Bronchial epithelial cell (primary cell): ENCODE data around the gene CORO2A. TPM values are rescaled to one million over a fixed set of nuclear protein-coding genes. Genes with fewer than 3 reads are reported as not detected.

Experiments
- DNase-seq: peaks from one replicate; pipeline ENCODE4 v3.0.0-alpha.2; 2010; ENCODE audit warnings: low read depth
- FAIRE-seq: peaks from 2 replicates; lab custom pipeline; 2011; peaks lifted over from hg19 to GRCh38; lab: Jason Lieb, UNC
- H3K27me3 ChIP-seq: 2 replicates; pipeline ENCODE4 v1.5.1; 2011; ENCODE audit warnings: low read length; ENCODE audit not compliant: control insufficient read depth, insufficient read depth
- H3K36me3 ChIP-seq: 2 replicates; pipeline ENCODE4 v1.5.1; 2011; ENCODE audit warnings: low read length; ENCODE audit not compliant: control insufficient read depth, insufficient read depth
- H3K4me3 ChIP-seq: 2 replicates; pipeline ENCODE4 v1.5.1; 2011; ENCODE audit warnings: mild to moderate bottlenecking, low read depth, low read length, control low read depth
- CTCF ChIP-seq: IDR thresholded peaks from 2 replicates; pipeline ENCODE4 v1.5.1; 2011; ENCODE audit warnings: mild to moderate bottlenecking, moderate library complexity, low read length, control low read depth, inconsistent platforms; ENCODE audit not compliant: insufficient read depth, severe bottlenecking
- total RNA-seq: library from RNA; depleted of rRNA; stranded (reverse); fragments of >200 nt; gene quantifications from 2 replicates; pipeline ENCODE4 v1.2.1, GENCODE V29; 2014

The CORO2A gene
- total RNA-seq, 1 donor from 2014 or later: 22.1 TPM

DNA sequence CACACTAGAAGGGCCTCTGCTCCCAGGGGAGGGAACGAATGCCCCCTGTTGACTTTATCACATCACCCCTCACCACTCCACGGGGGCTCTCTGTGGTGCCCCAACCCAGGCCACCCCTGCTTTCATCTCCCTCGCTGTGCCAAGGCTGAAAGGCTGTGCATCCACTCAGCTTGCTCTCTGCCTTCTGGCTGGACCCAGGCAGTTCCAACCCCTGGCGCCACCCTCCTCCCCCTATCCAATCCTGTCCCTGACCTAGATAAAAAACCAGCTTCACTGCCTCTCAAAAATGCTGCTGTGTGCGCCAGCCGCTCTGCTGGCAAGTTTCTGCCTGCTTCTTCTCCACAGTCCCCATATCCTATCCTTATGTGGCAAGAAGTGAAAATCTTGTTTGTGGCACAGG, 22.4 kb upstream of the CORO2A start:
- Histone ChIP-seq H3K27me3 (no peaks in the 10 kb centered on the region), H3K36me3 (peaks cover 58% of the 10 kb centered on the region), H3K4me3 (no peak overlapping the region)
- no peak for DNase-seq
- no peak for FAIRE-seq
- TF ChIP-seq CTCF: no peak

- no peak for FAIRE-seq
- Histone ChIP-seq H3K36me3 (peaks cover 60% of the 10 kb centered on the region), H3K27me3 (no peaks in the 10 kb centered on the region), H3K4me3 (no peak overlapping the region)
- no peak for DNase-seq
- TF ChIP-seq CTCF: no peak
Measured at GRCh38 chr9:98211260-98211659, 18.8 kb upstream of the CORO2A start.

- no peak for TF ChIP-seq CTCF
- no peak for FAIRE-seq
- H3K36me3 ChIP-seq: peaks cover 54% of the 10 kb centered on the region
Measured at GRCh38 chr9:98210435-98210834, 18.0 kb upstream of the CORO2A start.

GRCh38 chr9:98209530-98209929, 17.1 kb upstream of the CORO2A start:
- Histone ChIP-seq H3K36me3 (peaks cover 53% of the 10 kb centered on the region), H3K4me3 (no peak overlapping the region), H3K27me3 (no peaks in the 10 kb centered on the region)
- DNase-seq: no peak
- no peak for TF ChIP-seq CTCF
- no peak for FAIRE-seq

More at GRCh38 chr9:98210435-98210834, 18.0 kb upstream of the CORO2A start:
- Histone ChIP-seq H3K4me3 (no peak overlapping the region), H3K27me3 (no peaks in the 10 kb centered on the region)
- no peak for DNase-seq

GRCh38 chr9:98208635-98209034, 16.2 kb upstream of the CORO2A start:
- DNase-seq: no peak
- FAIRE-seq: no peak
- Histone ChIP-seq H3K36me3 (peaks cover 47% of the 10 kb centered on the region), H3K27me3 (no peaks in the 10 kb centered on the region), H3K4me3 (no peak overlapping the region)
- no peak for TF ChIP-seq CTCF

DNA sequence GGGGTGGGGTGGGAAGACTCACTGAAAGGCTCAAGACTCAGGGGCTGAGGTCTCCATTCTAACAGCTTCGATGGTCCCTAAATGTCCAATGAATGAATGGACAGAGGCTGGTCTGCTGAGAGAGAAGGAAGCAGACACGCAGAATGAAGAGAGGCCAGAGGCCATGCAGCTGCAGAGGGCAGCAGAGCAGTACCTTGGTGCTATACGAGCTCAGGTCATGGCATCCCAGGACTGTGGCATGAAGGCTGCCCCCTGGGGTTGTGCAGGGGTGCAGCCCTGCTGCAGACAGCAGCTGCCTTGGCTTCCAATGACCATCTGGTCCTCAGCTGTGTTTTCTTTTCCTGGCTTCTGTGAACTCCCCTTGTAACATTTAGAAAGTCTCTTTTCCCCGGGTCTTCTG, 15.2 kb upstream of the CORO2A start:
- Histone ChIP-seq H3K4me3 (no peak overlapping the region), H3K27me3 (no peaks in the 10 kb centered on the region), H3K36me3 (peaks cover 48% of the 10 kb centered on the region)
- DNase-seq: no peak
- peak; percentile 20 for TF ChIP-seq CTCF
- FAIRE-seq: no peak
